ENCODE measurements around the gene CAMKK2.

DNA sequence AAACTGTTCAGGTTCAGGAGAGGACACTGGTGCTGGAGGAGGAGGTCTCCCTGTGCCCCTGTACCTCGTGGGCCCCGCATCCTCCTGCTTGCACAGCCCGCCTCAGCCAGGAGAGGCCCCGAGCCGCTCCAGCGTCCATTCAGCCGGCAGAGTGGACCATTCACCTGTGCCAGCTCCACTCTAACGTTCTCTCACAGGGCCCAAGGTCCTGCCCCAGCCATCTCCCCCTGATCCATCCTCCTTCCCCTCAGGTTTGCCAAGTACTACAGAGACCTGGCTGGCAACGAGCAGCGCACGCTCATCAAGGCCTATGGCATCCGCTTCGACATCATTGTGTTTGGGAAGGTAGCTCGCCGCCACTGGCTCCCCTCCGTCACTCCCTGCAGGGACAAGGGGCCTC, 64.3 kb downstream of the CAMKK2 start:
- TF ChIP-seq, protein P1, sequence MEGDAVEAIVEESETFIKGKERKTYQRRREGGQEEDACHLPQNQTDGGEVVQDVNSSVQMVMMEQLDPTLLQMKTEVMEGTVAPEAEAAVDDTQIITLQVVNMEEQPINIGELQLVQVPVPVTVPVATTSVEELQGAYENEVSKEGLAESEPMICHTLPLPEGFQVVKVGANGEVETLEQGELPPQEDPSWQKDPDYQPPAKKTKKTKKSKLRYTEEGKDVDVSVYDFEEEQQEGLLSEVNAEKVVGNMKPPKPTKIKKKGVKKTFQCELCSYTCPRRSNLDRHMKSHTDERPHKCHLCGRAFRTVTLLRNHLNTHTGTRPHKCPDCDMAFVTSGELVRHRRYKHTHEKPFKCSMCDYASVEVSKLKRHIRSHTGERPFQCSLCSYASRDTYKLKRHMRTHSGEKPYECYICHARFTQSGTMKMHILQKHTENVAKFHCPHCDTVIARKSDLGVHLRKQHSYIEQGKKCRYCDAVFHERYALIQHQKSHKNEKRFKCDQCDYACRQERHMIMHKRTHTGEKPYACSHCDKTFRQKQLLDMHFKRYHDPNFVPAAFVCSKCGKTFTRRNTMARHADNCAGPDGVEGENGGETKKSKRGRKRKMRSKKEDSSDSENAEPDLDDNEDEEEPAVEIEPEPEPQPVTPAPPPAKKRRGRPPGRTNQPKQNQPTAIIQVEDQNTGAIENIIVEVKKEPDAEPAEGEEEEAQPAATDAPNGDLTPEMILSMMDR (IDR thresholded peaks at IDR 0.05; ENCODE audit: low read depth, low read length) = no peak
- no peak for TF ChIP-seq POLR2A (IDR thresholded peaks at IDR 0.05; ENCODE audit: extremely low read depth, insufficient read length)
- TF ChIP-seq MYC (IDR thresholded peaks at IDR 0.05; ENCODE audit: low read depth, low read length) = no peak

Measured in NB4 (cell line).